ENCODE measurements around the gene CCDC40. TPM values are rescaled to one million over a fixed set of nuclear protein-coding genes. Genes with fewer than 3 reads are reported as not detected.

CCDC40 gene
- total RNA-seq, 1 experiment from 2014 or later, result 16.3 TPM

GRCh38 chr17:80096561-80097021, 60.1 kb downstream of the CCDC40 start (continued):
- TF ChIP-seq NR2C2 (CRISPR knock-in tag; IDR thresholded peaks at IDR 0.05), result no peak

- POLR2A ChIA-PET, result no interaction called here
Measured at GRCh38 chr17:80097127-80097621, 60.7 kb downstream of the CCDC40 start.

GRCh38 chr17:80097844-80098691, 61.6 kb downstream of the CCDC40 start:
- no peak overlapping the region for H3K27ac Mint-ChIP-seq
- no peak for TF ChIP-seq IRF2 (CRISPR knock-in tag; IDR thresholded peaks at IDR 0.05; ENCODE audit: borderline replicate concordance, low read depth)
- TF ChIP-seq, protein P1, sequence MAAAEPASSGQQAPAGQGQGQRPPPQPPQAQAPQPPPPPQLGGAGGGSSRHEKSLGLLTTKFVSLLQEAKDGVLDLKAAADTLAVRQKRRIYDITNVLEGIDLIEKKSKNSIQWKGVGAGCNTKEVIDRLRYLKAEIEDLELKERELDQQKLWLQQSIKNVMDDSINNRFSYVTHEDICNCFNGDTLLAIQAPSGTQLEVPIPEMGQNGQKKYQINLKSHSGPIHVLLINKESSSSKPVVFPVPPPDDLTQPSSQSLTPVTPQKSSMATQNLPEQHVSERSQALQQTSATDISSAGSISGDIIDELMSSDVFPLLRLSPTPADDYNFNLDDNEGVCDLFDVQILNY (CRISPR knock-in tag; IDR thresholded peaks at IDR 0.05), result no peak
- TF ChIP-seq, protein P2, sequence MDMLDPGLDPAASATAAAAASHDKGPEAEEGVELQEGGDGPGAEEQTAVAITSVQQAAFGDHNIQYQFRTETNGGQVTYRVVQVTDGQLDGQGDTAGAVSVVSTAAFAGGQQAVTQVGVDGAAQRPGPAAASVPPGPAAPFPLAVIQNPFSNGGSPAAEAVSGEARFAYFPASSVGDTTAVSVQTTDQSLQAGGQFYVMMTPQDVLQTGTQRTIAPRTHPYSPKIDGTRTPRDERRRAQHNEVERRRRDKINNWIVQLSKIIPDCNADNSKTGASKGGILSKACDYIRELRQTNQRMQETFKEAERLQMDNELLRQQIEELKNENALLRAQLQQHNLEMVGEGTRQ (CRISPR knock-in tag; IDR thresholded peaks at IDR 0.05), result no peak
- no peak for TF ChIP-seq ZNF416 (CRISPR knock-in tag; IDR thresholded peaks at IDR 0.05)
- TF ChIP-seq TCF7 (CRISPR knock-in tag; IDR thresholded peaks at IDR 0.05; ENCODE audit: low read depth), result no peak
- TF ChIP-seq, protein P3, sequence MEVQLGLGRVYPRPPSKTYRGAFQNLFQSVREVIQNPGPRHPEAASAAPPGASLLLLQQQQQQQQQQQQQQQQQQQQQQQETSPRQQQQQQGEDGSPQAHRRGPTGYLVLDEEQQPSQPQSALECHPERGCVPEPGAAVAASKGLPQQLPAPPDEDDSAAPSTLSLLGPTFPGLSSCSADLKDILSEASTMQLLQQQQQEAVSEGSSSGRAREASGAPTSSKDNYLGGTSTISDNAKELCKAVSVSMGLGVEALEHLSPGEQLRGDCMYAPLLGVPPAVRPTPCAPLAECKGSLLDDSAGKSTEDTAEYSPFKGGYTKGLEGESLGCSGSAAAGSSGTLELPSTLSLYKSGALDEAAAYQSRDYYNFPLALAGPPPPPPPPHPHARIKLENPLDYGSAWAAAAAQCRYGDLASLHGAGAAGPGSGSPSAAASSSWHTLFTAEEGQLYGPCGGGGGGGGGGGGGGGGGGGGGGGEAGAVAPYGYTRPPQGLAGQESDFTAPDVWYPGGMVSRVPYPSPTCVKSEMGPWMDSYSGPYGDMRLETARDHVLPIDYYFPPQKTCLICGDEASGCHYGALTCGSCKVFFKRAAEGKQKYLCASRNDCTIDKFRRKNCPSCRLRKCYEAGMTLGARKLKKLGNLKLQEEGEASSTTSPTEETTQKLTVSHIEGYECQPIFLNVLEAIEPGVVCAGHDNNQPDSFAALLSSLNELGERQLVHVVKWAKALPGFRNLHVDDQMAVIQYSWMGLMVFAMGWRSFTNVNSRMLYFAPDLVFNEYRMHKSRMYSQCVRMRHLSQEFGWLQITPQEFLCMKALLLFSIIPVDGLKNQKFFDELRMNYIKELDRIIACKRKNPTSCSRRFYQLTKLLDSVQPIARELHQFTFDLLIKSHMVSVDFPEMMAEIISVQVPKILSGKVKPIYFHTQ (CRISPR knock-in tag; IDR thresholded peaks at IDR 0.05), result no peak
- TF ChIP-seq JUN (CRISPR knock-in tag; IDR thresholded peaks at IDR 0.05), result no peak
- TF ChIP-seq, protein P4, sequence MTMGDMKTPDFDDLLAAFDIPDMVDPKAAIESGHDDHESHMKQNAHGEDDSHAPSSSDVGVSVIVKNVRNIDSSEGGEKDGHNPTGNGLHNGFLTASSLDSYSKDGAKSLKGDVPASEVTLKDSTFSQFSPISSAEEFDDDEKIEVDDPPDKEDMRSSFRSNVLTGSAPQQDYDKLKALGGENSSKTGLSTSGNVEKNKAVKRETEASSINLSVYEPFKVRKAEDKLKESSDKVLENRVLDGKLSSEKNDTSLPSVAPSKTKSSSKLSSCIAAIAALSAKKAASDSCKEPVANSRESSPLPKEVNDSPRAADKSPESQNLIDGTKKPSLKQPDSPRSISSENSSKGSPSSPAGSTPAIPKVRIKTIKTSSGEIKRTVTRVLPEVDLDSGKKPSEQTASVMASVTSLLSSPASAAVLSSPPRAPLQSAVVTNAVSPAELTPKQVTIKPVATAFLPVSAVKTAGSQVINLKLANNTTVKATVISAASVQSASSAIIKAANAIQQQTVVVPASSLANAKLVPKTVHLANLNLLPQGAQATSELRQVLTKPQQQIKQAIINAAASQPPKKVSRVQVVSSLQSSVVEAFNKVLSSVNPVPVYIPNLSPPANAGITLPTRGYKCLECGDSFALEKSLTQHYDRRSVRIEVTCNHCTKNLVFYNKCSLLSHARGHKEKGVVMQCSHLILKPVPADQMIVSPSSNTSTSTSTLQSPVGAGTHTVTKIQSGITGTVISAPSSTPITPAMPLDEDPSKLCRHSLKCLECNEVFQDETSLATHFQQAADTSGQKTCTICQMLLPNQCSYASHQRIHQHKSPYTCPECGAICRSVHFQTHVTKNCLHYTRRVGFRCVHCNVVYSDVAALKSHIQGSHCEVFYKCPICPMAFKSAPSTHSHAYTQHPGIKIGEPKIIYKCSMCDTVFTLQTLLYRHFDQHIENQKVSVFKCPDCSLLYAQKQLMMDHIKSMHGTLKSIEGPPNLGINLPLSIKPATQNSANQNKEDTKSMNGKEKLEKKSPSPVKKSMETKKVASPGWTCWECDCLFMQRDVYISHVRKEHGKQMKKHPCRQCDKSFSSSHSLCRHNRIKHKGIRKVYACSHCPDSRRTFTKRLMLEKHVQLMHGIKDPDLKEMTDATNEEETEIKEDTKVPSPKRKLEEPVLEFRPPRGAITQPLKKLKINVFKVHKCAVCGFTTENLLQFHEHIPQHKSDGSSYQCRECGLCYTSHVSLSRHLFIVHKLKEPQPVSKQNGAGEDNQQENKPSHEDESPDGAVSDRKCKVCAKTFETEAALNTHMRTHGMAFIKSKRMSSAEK (CRISPR knock-in tag; IDR thresholded peaks at IDR 0.05; ENCODE audit: borderline replicate concordance), result no peak
- TF ChIP-seq OVOL2 (CRISPR knock-in tag; IDR thresholded peaks at IDR 0.05; ENCODE audit: borderline replicate concordance), result no peak

More at GRCh38 chr17:80097127-80097621, 60.7 kb downstream of the CCDC40 start:
- Mint-ChIP-seq H3K4me1 (peaks cover 6% of the 10 kb centered on the region), H3K27me3 (ENCODE audit: low read depth) (peaks cover 14% of the 10 kb centered on the region), H3K27ac (no peak overlapping the region; the same call in 1 of the 2 replicates), H3K36me3 (no peaks in the 10 kb centered on the region), H3K9me3 (no peaks in the 10 kb centered on the region), H3K4me3 (no peak overlapping the region)
- DNase-seq (ENCODE audit: low spot score) (no peak), ATAC-seq (no peak)
- CTCF ChIA-PET, result no interaction called here
- TF ChIP-seq, protein P5, sequence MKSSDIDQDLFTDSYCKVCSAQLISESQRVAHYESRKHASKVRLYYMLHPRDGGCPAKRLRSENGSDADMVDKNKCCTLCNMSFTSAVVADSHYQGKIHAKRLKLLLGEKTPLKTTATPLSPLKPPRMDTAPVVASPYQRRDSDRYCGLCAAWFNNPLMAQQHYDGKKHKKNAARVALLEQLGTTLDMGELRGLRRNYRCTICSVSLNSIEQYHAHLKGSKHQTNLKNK (CRISPR knock-in tag; IDR thresholded peaks at IDR 0.05), result no peak
- no peak for TF ChIP-seq FOXP4 (CRISPR knock-in tag; IDR thresholded peaks at IDR 0.05)

More at GRCh38 chr17:80097844-80098691, 61.6 kb downstream of the CCDC40 start:
- DNase-seq (ENCODE audit: low spot score) (no peak), ATAC-seq (no peak)
- Mint-ChIP-seq H3K4me3 (no peak overlapping the region), H3K27me3 (ENCODE audit: low read depth) (peaks cover 12% of the 10 kb centered on the region), H3K9me3 (no peaks in the 10 kb centered on the region), H3K36me3 (no peaks in the 10 kb centered on the region), H3K4me1 (peaks cover 13% of the 10 kb centered on the region)
- POLR2A ChIA-PET, result no interaction called here
- CTCF ChIA-PET, result interaction anchor here (0.7 kb wide), 1 partner anchor 15 kb away, joined by 3 read pairs; no protein-coding TSS in a partner anchor

All from WTC11 (cell line).